ENCODE measurements around the gene PCNX4. TPM values are rescaled to one million over a fixed set of nuclear protein-coding genes. Genes with fewer than 3 reads are reported as not detected.

Gene PCNX4
- total and polyA plus RNA-seq, 9 donors = 19.2 to 83.4 (median 56.8) TPM

GRCh38 chr14:60184146-60184904 lies 92.6 kb downstream of the PCNX4 start:
- Histone ChIP-seq H3K9me3 (no peaks in the 10 kb centered on the region), H3K4me3 (peak overlapping the region; percentile 27), H3K27ac (peak overlapping the region in 1 of 2 donors; percentile 19), H3K4me1 (ENCODE audit: insufficient read depth) (no peaks in the 10 kb centered on the region), H3K36me3 (no peaks in the 10 kb centered on the region), H3K27me3 (no peaks in the 10 kb centered on the region)
- 0 to 1% (median 0%) methylated on average over 5 of the region's 5 CpGs for WGBS, 3 donors
- intact Hi-C loops (cut with DNase I) = loop anchor here in 2 of 4 donors (10.0 kb wide), 2 partner anchors 120 to 220 kb away; no protein-coding TSS in a partner anchor
- no peak for DNase-seq
- TF ChIP-seq POLR2A (IDR thresholded peaks at IDR 0.05) (no peak), CTCF (IDR thresholded peaks at IDR 0.05) (peak; percentile 64 to 89 (median 85))

GRCh38 chr14:60184905-60185555 lies 93.3 kb downstream of the PCNX4 start:
- Histone ChIP-seq H3K4me1 (ENCODE audit: insufficient read depth) (no peaks in the 10 kb centered on the region), H3K27ac (no peak overlapping the region), H3K27me3 (no peaks in the 10 kb centered on the region), H3K4me3 (no peak overlapping the region), H3K36me3 (no peaks in the 10 kb centered on the region), H3K9me3 (no peaks in the 10 kb centered on the region)
- no peak for DNase-seq
- intact Hi-C loops (cut with DNase I) = loop anchor here (5.0 to 10.0 kb wide), 6 partner anchors 120 to 223 kb away; no protein-coding TSS in a partner anchor
- 41 to 54% (median 49%) methylated on average over 5 of the region's 5 CpGs for WGBS, 3 donors
- TF ChIP-seq POLR2A (IDR thresholded peaks at IDR 0.05) (no peak), CTCF (IDR thresholded peaks at IDR 0.05) (no peak), EP300 (IDR thresholded peaks at IDR 0.05) (no peak)

GRCh38 chr14:60188115-60188514 lies 96.4 kb downstream of the PCNX4 start:
- DNase-seq = no peak
- H3K27me3 ChIP-seq = no peaks in the 10 kb centered on the region
- H3K36me3 ChIP-seq = no peaks in the 10 kb centered on the region
- no peaks in the 10 kb centered on the region for H3K9me3 ChIP-seq
- no peak overlapping the region for H3K4me3 ChIP-seq
- H3K27ac ChIP-seq = no peak overlapping the region
- TF ChIP-seq CTCF (IDR thresholded peaks at IDR 0.05) (no peak), EP300 (IDR thresholded peaks at IDR 0.05) (no peak), POLR2A (IDR thresholded peaks at IDR 0.05) (no peak)
- H3K4me1 ChIP-seq (ENCODE audit: insufficient read depth) = no peaks in the 10 kb centered on the region
- intact Hi-C loops (cut with DNase I) = loop anchor here (5.0 to 10.0 kb wide), 6 partner anchors 123 to 226 kb away; no protein-coding TSS in a partner anchor
- WGBS, 3 donors = 46 to 58% (median 54%) methylated on average over 3 of the region's 3 CpGs

GRCh38 chr14:60188696-60189095 lies 97.0 kb downstream of the PCNX4 start:
- Histone ChIP-seq H3K4me1 (ENCODE audit: insufficient read depth) (no peaks in the 10 kb centered on the region), H3K9me3 (no peaks in the 10 kb centered on the region), H3K36me3 (no peaks in the 10 kb centered on the region), H3K27me3 (no peaks in the 10 kb centered on the region), H3K27ac (no peak overlapping the region), H3K4me3 (no peak overlapping the region)
- intact Hi-C loops (cut with DNase I) = loop anchor here (5.0 to 10.0 kb wide), 6 partner anchors 124 to 226 kb away; no protein-coding TSS in a partner anchor
- 76 to 81% (median 80%) methylated on average over 1 of the region's 1 CpG for WGBS, 3 donors
- no peak for TF ChIP-seq POLR2A (IDR thresholded peaks at IDR 0.05)
- no peak for DNase-seq

All from ovary (tissue), 9 donors.